ENCODE data around the gene MAMSTR.

GRCh38 chr19:48738557-48739403 is 19.3 kb upstream of the MAMSTR start:
- TF ChIP-seq, protein P1, sequence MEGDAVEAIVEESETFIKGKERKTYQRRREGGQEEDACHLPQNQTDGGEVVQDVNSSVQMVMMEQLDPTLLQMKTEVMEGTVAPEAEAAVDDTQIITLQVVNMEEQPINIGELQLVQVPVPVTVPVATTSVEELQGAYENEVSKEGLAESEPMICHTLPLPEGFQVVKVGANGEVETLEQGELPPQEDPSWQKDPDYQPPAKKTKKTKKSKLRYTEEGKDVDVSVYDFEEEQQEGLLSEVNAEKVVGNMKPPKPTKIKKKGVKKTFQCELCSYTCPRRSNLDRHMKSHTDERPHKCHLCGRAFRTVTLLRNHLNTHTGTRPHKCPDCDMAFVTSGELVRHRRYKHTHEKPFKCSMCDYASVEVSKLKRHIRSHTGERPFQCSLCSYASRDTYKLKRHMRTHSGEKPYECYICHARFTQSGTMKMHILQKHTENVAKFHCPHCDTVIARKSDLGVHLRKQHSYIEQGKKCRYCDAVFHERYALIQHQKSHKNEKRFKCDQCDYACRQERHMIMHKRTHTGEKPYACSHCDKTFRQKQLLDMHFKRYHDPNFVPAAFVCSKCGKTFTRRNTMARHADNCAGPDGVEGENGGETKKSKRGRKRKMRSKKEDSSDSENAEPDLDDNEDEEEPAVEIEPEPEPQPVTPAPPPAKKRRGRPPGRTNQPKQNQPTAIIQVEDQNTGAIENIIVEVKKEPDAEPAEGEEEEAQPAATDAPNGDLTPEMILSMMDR (IDR thresholded peaks at IDR 0.05), result peak in 1 of 2 donors; percentile 56
- no peak for TF ChIP-seq POLR2AphosphoS5 (IDR thresholded peaks at IDR 0.05)
